HCT116 (cell line): Measurements from ENCODE around the gene SNX8. TPM values are rescaled to one million over a fixed set of nuclear protein-coding genes. Genes with fewer than 3 reads are reported as not detected.

Experiments
- ATAC-seq: fragments of 200-7000 bp; cut with Tn5 transposase; 2 replicates; pipeline ENCODE4 v1.9.1; 2020; ENCODE audit warnings: mild to moderate bottlenecking, moderate library complexity
- BruUV-seq: library from RNA; stranded (reverse); fragments of 400-500 nt; replicated peaks from 2 replicates; lab custom pipeline; 2021; lab: Mats Ljungman, UMichigan
- CTCF ChIA-PET: fragments of 300-600 bp; sonication (Branson Sonifier 250); formaldehyde crosslinking; loops from one replicate; lab custom pipeline; 2021; ENCODE audit warnings: antibody characterized with exemption; lab: Charles Lee
- POLR2A ChIA-PET: fragments of 300-600, 350-600 bp; sonication (Branson Sonifier 250); formaldehyde crosslinking; loops from one replicate; lab custom pipeline; 2021; ENCODE audit warnings: antibody characterized with exemption; lab: Charles Lee
- RAD21 ChIA-PET, 2 experiments: fragments of 300-600 bp; sonication (Branson Sonifier 250); formaldehyde crosslinking; loops; one replicate each; lab custom pipeline; 2023; ENCODE audit warnings: low total read pairs in 2 of 2; ENCODE audit not compliant: uncharacterized antibody in 2 of 2, unreplicated experiment in 2 of 2, low non-redundant PET in 1 of 2; lab: Charles Lee
- DNase-seq: peaks from one replicate; pipeline ENCODE4 v3.0.0-alpha.2; 2010; ENCODE audit warnings: low read depth, low spot score
- H2AFZ ChIP-seq: fragments of 200-600 bp; shearing (Covaris generic), sonication (generic); 2 replicates; pipeline ENCODE4 v1.6.1; 2017; ENCODE audit warnings: low read depth, mixed run types, mixed read lengths, antibody characterized with exemption, low read length; ENCODE audit not compliant: poor library complexity, severe bottlenecking
- H3K27ac ChIP-seq: 2 replicates; pipeline ENCODE4 v1.5.1; 2012; ENCODE audit warnings: low read depth, low read length
- H3K27me3 ChIP-seq: fragments of 200-600 bp; sonication (generic); 2 replicates; pipeline ENCODE4 v1.6.1; 2016; ENCODE audit warnings: mixed run types, low read length, mixed read lengths; ENCODE audit not compliant: insufficient read depth
- H3K36me3 ChIP-seq, 2 experiments: fragments of 200-500 bp in 1 of 2; fragments of 200-600 bp in 1 of 2; sonication (Bioruptor generic) in 1 of 2; sonication (generic) in 1 of 2; 2 replicates each; pipeline versions ENCODE4 v1.5.1 to v1.6.1; 2014 to 2016; ENCODE audit warnings: low read length in 2 of 2, inconsistent platforms in 1 of 2, mixed read lengths in 1 of 2, mixed run types in 1 of 2; ENCODE audit not compliant: insufficient read depth in 2 of 2, control insufficient read depth in 1 of 2
- H3K4me1 ChIP-seq, 2 experiments: fragments of 200-600 bp in 1 of 2; sonication (generic) in 1 of 2; 2 replicates each; pipeline versions ENCODE4 v1.5.1 to v1.6.1; 2012 to 2017; ENCODE audit warnings: low read length in 2 of 2, inconsistent platforms in 1 of 2, mild to moderate bottlenecking in 1 of 2, mixed read lengths in 1 of 2, mixed run types in 1 of 2, moderate library complexity in 1 of 2; ENCODE audit not compliant: insufficient read depth in 2 of 2, control insufficient read depth in 1 of 2
- H3K4me2 ChIP-seq: fragments of 200-600 bp; sonication (generic); 2 replicates; pipeline ENCODE4 v1.6.1; 2017; ENCODE audit warnings: mixed run types, low read length, mixed read lengths
- H3K4me3 ChIP-seq, 2 experiments: fragments of 200-600 bp in 1 of 2; sonication (generic) in 1 of 2; replicated peaks in 1 of 2; 2 replicates each; pipeline ENCODE4 v1.5.1; 2011 to 2016; ENCODE audit warnings: low read length in 2 of 2, control low read depth in 1 of 2, low read depth in 1 of 2, mild to moderate bottlenecking in 1 of 2, mixed read lengths in 1 of 2, mixed run types in 1 of 2
- H3K79me2 ChIP-seq: fragments of 200-600 bp; sonication (generic); 2 replicates; pipeline ENCODE4 v1.6.1; 2017; ENCODE audit warnings: mild to moderate bottlenecking, mixed run types, low read length, moderate library complexity, mixed read lengths; ENCODE audit not compliant: insufficient read depth
- H3K9ac ChIP-seq: fragments of 200-600 bp; sonication (generic); 2 replicates; pipeline ENCODE4 v1.6.1; 2016; ENCODE audit warnings: low read length, mixed read lengths
- H3K9me2 ChIP-seq: fragments of 200-600 bp; sonication (generic), shearing (Covaris generic); 2 replicates; pipeline ENCODE4 v1.6.1; 2017; ENCODE audit warnings: mixed run types, mild to moderate bottlenecking, moderate library complexity; ENCODE audit not compliant: insufficient read depth
- H3K9me3 ChIP-seq, 2 experiments: fragments of 200-500 bp in 1 of 2; fragments of 200-600 bp in 1 of 2; sonication (Bioruptor generic) in 1 of 2; sonication (generic) in 1 of 2; 2 replicates each; pipeline ENCODE4 v1.6.1; 2014 to 2017; ENCODE audit warnings: low read length in 2 of 2, mixed read lengths in 2 of 2, inconsistent platforms in 1 of 2, low read depth in 1 of 2, mild to moderate bottlenecking in 1 of 2, mixed run types in 1 of 2, moderate library complexity in 1 of 2; ENCODE audit not compliant: control insufficient read depth in 1 of 2, insufficient read depth in 1 of 2
- H4K20me1 ChIP-seq: fragments of 200-600 bp; sonication (generic), shearing (Covaris generic); 2 replicates; pipeline ENCODE4 v1.6.1; 2017; ENCODE audit warnings: mixed run types, mild to moderate bottlenecking, moderate library complexity; ENCODE audit not compliant: insufficient read depth
- ATF3 ChIP-seq: IDR thresholded peaks from 2 replicates; pipeline ENCODE4 v1.6.1; 2012
- CTCF ChIP-seq, 3 experiments: fragments of 200-600 bp in 1 of 3; sonication (generic) in 1 of 3; IDR thresholded peaks in 2 of 3; conservative IDR thresholded peaks in 1 of 3; 2 replicates each; pipeline ENCODE4 v1.5.1; 2012 to 2017; ENCODE audit warnings: low read depth in 2 of 3, low read length in 2 of 3, antibody characterized with exemption in 1 of 3, borderline replicate concordance in 1 of 3, control low read depth in 1 of 3, mild to moderate bottlenecking in 1 of 3, mixed read lengths in 1 of 3, mixed run types in 1 of 3, moderate library complexity in 1 of 3; ENCODE audit not compliant: insufficient read depth in 1 of 3
- ELF1 ChIP-seq: IDR thresholded peaks from 2 replicates; pipeline ENCODE4 v1.6.1; 2012; ENCODE audit warnings: low read depth, borderline replicate concordance
- FOSL1 ChIP-seq: IDR thresholded peaks from 2 replicates; pipeline ENCODE4 v1.6.1; 2012; ENCODE audit warnings: low read depth
- JUND ChIP-seq: IDR thresholded peaks from 2 replicates; pipeline ENCODE4 v1.6.1; 2012
- POLR2A ChIP-seq: IDR thresholded peaks from 2 replicates; pipeline ENCODE4 v1.7.0; 2011; ENCODE audit warnings: borderline replicate concordance; ENCODE audit not compliant: insufficient read depth, insufficient read length; ENCODE audit errors: extremely low read depth
- POLR2AphosphoS5 ChIP-seq: IDR thresholded peaks from 2 replicates; pipeline ENCODE4 v1.6.1; 2011; ENCODE audit warnings: mild to moderate bottlenecking, low read depth, low read length, moderate library complexity
- RAD21 ChIP-seq: IDR thresholded peaks from 2 replicates; pipeline ENCODE4 v1.6.1; 2012; ENCODE audit warnings: low read depth, mild to moderate bottlenecking
- SIN3A ChIP-seq: IDR thresholded peaks from 2 replicates; pipeline ENCODE4 v1.6.1; 2012; ENCODE audit warnings: low read depth
- SP1 ChIP-seq: IDR thresholded peaks from 2 replicates; pipeline ENCODE4 v1.6.1; 2012; ENCODE audit warnings: low read depth
- SRF ChIP-seq: IDR thresholded peaks from 2 replicates; pipeline ENCODE4 v1.6.1; 2012; ENCODE audit warnings: low read depth
- TCF7L2 ChIP-seq: IDR thresholded peaks from 2 replicates; pipeline ENCODE4 v1.7.0; 2011; ENCODE audit warnings: borderline replicate concordance, inconsistent platforms; ENCODE audit not compliant: insufficient read depth, insufficient read length; ENCODE audit errors: extremely low read depth
- YY1 ChIP-seq: IDR thresholded peaks from 2 replicates; pipeline ENCODE4 v1.6.1; 2011; ENCODE audit warnings: low read length, low read depth, moderate library complexity, mild to moderate bottlenecking; ENCODE audit not compliant: insufficient replicate concordance; ENCODE audit errors: extremely low read depth
- ZFX ChIP-seq: fragments of 450-650 bp; IDR thresholded peaks from 2 replicates; pipeline ENCODE4 v1.6.1; 2017
- intact Hi-C: fragments of 100-400 bp; cut with micrococcal nuclease; formaldehyde crosslinking; loops from 2 replicates; pipeline ENCODE4 v1.10.0; 2022
- total RNA-seq: library from RNA; stranded (reverse); gene quantifications from one replicate; pipeline ENCODE4 v1.2.1, GENCODE V29; 2021; ENCODE audit not compliant: unreplicated experiment

Gene SNX8
- total RNA-seq, 1 experiment from 2014 or later = 41.7 TPM

- DNase-seq (no peak), ATAC-seq (no peak)
- Histone ChIP-seq H3K4me1 (peaks cover 7 to 26% of the 10 kb centered on the region in 2 experiments), H3K27ac (no peak overlapping the region), H3K36me3 (peaks cover 6 to 33% of the 10 kb centered on the region in 2 experiments; a peak in 3 of 4 replicates), H3K9ac (no peak overlapping the region), H3K27me3 (no peaks in the 10 kb centered on the region), H3K4me2 (no peak overlapping the region), H3K4me3 (no peak overlapping the region), H4K20me1 (no peaks in the 10 kb centered on the region), H2AFZ (no peak overlapping the region), H3K79me2 (peaks cover 83% of the 10 kb centered on the region), H3K9me2 (no peaks in the 10 kb centered on the region), H3K9me3 (no peaks in the 10 kb centered on the region)
- BruUV-seq = no TSS peak
- TF ChIP-seq POLR2AphosphoS5 = no peak
- no peak for TF ChIP-seq ATF3
- no peak for TF ChIP-seq SRF
- TF ChIP-seq SIN3A = no peak
- TF ChIP-seq ELF1 = no peak
- TF ChIP-seq FOSL1 = no peak
- no peak for TF ChIP-seq ZFX
- TF ChIP-seq JUND = no peak
- no peak for TF ChIP-seq TCF7L2
- TF ChIP-seq POLR2A = no peak
- TF ChIP-seq SP1 = no peak
- no peak for TF ChIP-seq CTCF (IDR thresholded peaks at IDR 0.05 in 2 of 3, conservative IDR thresholded peaks at IDR 0.05 in 1 of 3; ENCODE audit: borderline replicate concordance in 1 of 3, insufficient read depth in 1 of 3, low read depth in 2 of 3, low read length in 2 of 3)
- no peak for TF ChIP-seq RAD21
- TF ChIP-seq YY1 = no peak
- RAD21 ChIA-PET = no interaction called here
- intact Hi-C loops = no loop called here
- POLR2A ChIA-PET = no interaction called here
- CTCF ChIA-PET = no interaction called here
These were observed 86.5 kb downstream of the SNX8 start for GRCh38 chr7:2227699-2228098.
